A549 (cell line): Measurements from ENCODE around the gene ZXDC. TPM values are rescaled to one million over a fixed set of nuclear protein-coding genes. Genes with fewer than 3 reads are reported as not detected.

Source experiments
- ATAC-seq, 2 experiments: fragments of 200-7000 bp in 1 of 2; fragments of >200 bp in 1 of 2; cut with Nextera tagmentation in 1 of 2; cut with Tn5 transposase in 1 of 2; 3 replicates each; pipeline versions ENCODE4 v1.8.0 to v1.9.1; 2018 to 2020; ENCODE audit warnings: mild to moderate bottlenecking in 1 of 2, moderate library complexity in 1 of 2
- CTCF ChIA-PET: fragments of 300-600 bp; sonication (Branson Sonifier 250); formaldehyde crosslinking; extraction: SDS; loops from one replicate; lab custom pipeline; 2021; ENCODE audit warnings: antibody characterized with exemption, inconsistent platforms; lab: Yijun Ruan, JAX
- POLR2A ChIA-PET: fragments of 350-600 bp; formaldehyde crosslinking; extraction: SDS; loops from one replicate; lab custom pipeline; 2021; ENCODE audit warnings: antibody characterized with exemption, inconsistent platforms; lab: Yijun Ruan, JAX
- DNase-seq, 2 experiments: peaks; one replicate each; pipeline versions ENCODE4 v3.0.0 to v3.0.0-alpha.2; 2011 to 2016; ENCODE audit warnings: low read depth in 1 of 2, low spot score in 1 of 2
- FAIRE-seq: peaks from 2 replicates; lab custom pipeline; 2011; peaks lifted over from hg19 to GRCh38; lab: Jason Lieb, UNC
- H3K27ac ChIP-seq, 2 experiments: fragments of >200 bp; sonication (Bioruptor Twin); formaldehyde crosslinking; 3 replicates each; pipeline ENCODE4 v1.5.1; 2016 to 2017
- H3K4me1 ChIP-seq: fragments of >200 bp; sonication (Bioruptor Twin); formaldehyde crosslinking; 3 replicates; pipeline ENCODE4 v1.6.1; 2016
- H3K4me2 ChIP-seq: fragments of >200 bp; sonication (Bioruptor Twin); formaldehyde crosslinking; 3 replicates; pipeline ENCODE4 v1.6.1; 2016
- H3K4me3 ChIP-seq: fragments of >200 bp; sonication (Bioruptor Twin); formaldehyde crosslinking; 3 replicates; pipeline ENCODE4 v1.5.1; 2016
- H3K9me3 ChIP-seq: fragments of >200 bp; sonication (Bioruptor Twin); formaldehyde crosslinking; 3 replicates; pipeline ENCODE4 v1.6.1; 2016
- ATOH8 ChIP-seq: fragments of 250-450 bp; sonication (Bioruptor Pico); IDR thresholded peaks from 2 replicates; pipeline ENCODE4 v1.5.0; 2020; ENCODE audit warnings: low read depth, mild to moderate bottlenecking, moderate library complexity
- CBX2 ChIP-seq: fragments of 200-600 bp; sonication (generic); IDR thresholded peaks from 2 replicates; pipeline ENCODE4 v1.6.1; 2016; ENCODE audit warnings: low read depth, mild to moderate bottlenecking, borderline replicate concordance
- CBX8 ChIP-seq: fragments of 200-600 bp; sonication (generic); IDR thresholded peaks from 2 replicates; pipeline ENCODE4 v1.6.1; 2016
- CHD2 ChIP-seq: fragments of 150-350 bp; IDR thresholded peaks from 2 replicates; pipeline ENCODE4 v1.6.1; 2014; ENCODE audit warnings: low read length; ENCODE audit not compliant: partially characterized antibody
- CHD4 ChIP-seq: fragments of 200-600 bp; sonication (generic); IDR thresholded peaks from 2 replicates; pipeline ENCODE4 v1.6.1; 2016; ENCODE audit warnings: antibody characterized with exemption, mild to moderate bottlenecking, borderline replicate concordance
- EHMT2 ChIP-seq: fragments of 200-600 bp; sonication (generic); IDR thresholded peaks from 2 replicates; pipeline ENCODE4 v1.6.1; 2016; ENCODE audit warnings: antibody characterized with exemption, low read depth, mild to moderate bottlenecking, moderate library complexity
- FOSL2 ChIP-seq, 2 experiments: fragments of 450-650 bp in 1 of 2; fragments of >200 bp in 1 of 2; sonication (Bioruptor Twin) in 1 of 2; formaldehyde crosslinking; IDR thresholded peaks; 2 replicates each; pipeline versions ENCODE4 v1.5.0 to v1.6.1; 2016 to 2020; ENCODE audit warnings: mild to moderate bottlenecking in 1 of 2, moderate library complexity in 1 of 2
- GATA3 ChIP-seq: IDR thresholded peaks from 2 replicates; pipeline ENCODE4 v1.6.1; 2012; ENCODE audit warnings: borderline replicate concordance
- HDAC2 ChIP-seq: fragments of 200-600 bp; sonication (generic); IDR thresholded peaks from 2 replicates; pipeline ENCODE4 v1.6.1; 2016
- HMGXB4 ChIP-seq: fragments of 250-450 bp; sonication (Bioruptor Pico); IDR thresholded peaks from 2 replicates; pipeline ENCODE4 v1.5.0; 2021; ENCODE audit warnings: mild to moderate bottlenecking, moderate library complexity, borderline replicate concordance
- HOXB13 ChIP-seq: fragments of 250-450 bp; sonication (Bioruptor Pico); IDR thresholded peaks from 2 replicates; pipeline ENCODE4 v1.5.0; 2020; ENCODE audit warnings: low read depth, mild to moderate bottlenecking, moderate library complexity
- JUNB ChIP-seq: fragments of >200 bp; sonication (Bioruptor Twin); formaldehyde crosslinking; IDR thresholded peaks from 2 replicates; pipeline ENCODE4 v1.6.1; 2016
- KDM1A ChIP-seq: fragments of 200-600 bp; sonication (generic); IDR thresholded peaks from 2 replicates; pipeline ENCODE4 v1.6.1; 2016; ENCODE audit warnings: low read depth, mild to moderate bottlenecking
- KDM5A ChIP-seq: fragments of 200-600 bp; sonication (generic); IDR thresholded peaks from 2 replicates; pipeline ENCODE4 v1.6.1; 2016; ENCODE audit warnings: antibody characterized with exemption, mild to moderate bottlenecking
- MAX ChIP-seq: IDR thresholded peaks from 2 replicates; pipeline ENCODE4 v1.6.1; 2012
- NFE2L2 ChIP-seq: fragments of 150-350 bp; conservative IDR thresholded peaks from 2 replicates; pipeline ENCODE4 v1.6.1; 2014; ENCODE audit warnings: low read length
- PBX3 ChIP-seq: IDR thresholded peaks from 2 replicates; pipeline ENCODE4 v1.6.1; 2012
- POLR2A ChIP-seq: IDR thresholded peaks from 2 replicates; pipeline ENCODE4 v1.6.1; 2012; ENCODE audit warnings: mild to moderate bottlenecking, low read length
- RARB ChIP-seq: fragments of 250-450 bp; sonication (Bioruptor Pico); IDR thresholded peaks from 2 replicates; pipeline ENCODE4 v1.8.0; 2021; ENCODE audit warnings: mild to moderate bottlenecking, moderate library complexity
- RCOR1 ChIP-seq: fragments of 150-350 bp; IDR thresholded peaks from 2 replicates; pipeline ENCODE4 v1.6.1; 2014; ENCODE audit warnings: antibody characterized with exemption, low read length, low read depth
- REST ChIP-seq: fragments of 200-600 bp; sonication (generic); IDR thresholded peaks from 2 replicates; pipeline ENCODE4 v1.6.1; 2016; ENCODE audit warnings: antibody characterized with exemption, mild to moderate bottlenecking, moderate library complexity
- RFX5 ChIP-seq: fragments of 450-650 bp; IDR thresholded peaks from 2 replicates; pipeline ENCODE4 v1.7.1; 2014; ENCODE audit warnings: antibody characterized with exemption, mild to moderate bottlenecking, moderate library complexity
- SMC3 ChIP-seq: fragments of >200 bp; sonication (Bioruptor Twin); formaldehyde crosslinking; IDR thresholded peaks from 3 replicates; pipeline ENCODE4 v1.6.1; 2018; ENCODE audit warnings: inconsistent platforms
- TFCP2L1 ChIP-seq: fragments of 250-450 bp; sonication (Bioruptor Pico); IDR thresholded peaks from 2 replicates; pipeline ENCODE4 v1.5.0; 2021; ENCODE audit warnings: mild to moderate bottlenecking
- TP53 ChIP-seq: fragments of 250-450 bp; sonication (Bioruptor Pico); IDR thresholded peaks from 2 replicates; pipeline ENCODE4 v1.5.0; 2021; ENCODE audit warnings: mild to moderate bottlenecking, moderate library complexity
- USF2 ChIP-seq: fragments of 450-650 bp; IDR thresholded peaks from 2 replicates; pipeline ENCODE4 v1.6.1; 2014; ENCODE audit warnings: antibody characterized with exemption
- ZFP36 ChIP-seq: fragments of 450-650 bp; IDR thresholded peaks from 2 replicates; pipeline ENCODE4 v1.6.1; 2014; ENCODE audit warnings: borderline replicate concordance; ENCODE audit not compliant: partially characterized antibody
- ZNF302 ChIP-seq: fragments of 250-450 bp; sonication (Bioruptor Pico); IDR thresholded peaks from 2 replicates; pipeline ENCODE4 v1.9.0; 2021; ENCODE audit warnings: inconsistent platforms, mild to moderate bottlenecking, moderate library complexity
- ZSCAN20 ChIP-seq: fragments of 250-450 bp; sonication (Bioruptor Pico); IDR thresholded peaks from 2 replicates; pipeline ENCODE4 v1.8.0; 2022; ENCODE audit warnings: mild to moderate bottlenecking, moderate library complexity
- WGBS: methylation state at CpG from one replicate; pipeline ENCODE4 v1.1.6; 2017; ENCODE audit errors: missing lambda C conversion rate; 5-methylcytosine and 5-hydroxymethylcytosine counted together
- polyA plus RNA-seq, 4 experiments: library from polyadenylated mRNA; depleted of rRNA in 3 of 4; stranded (reverse); fragments of >200 nt; fragmentation: RNase III in 1 of 4; extraction: RNeasy Plus Mini Kit Qiagen cat#74134 plus additional on column Dnase treatment in 1 of 4; gene quantifications; 2 replicates in 3 of 4; 3 replicates in 1 of 4; pipeline ENCODE4 v1.2.3, GENCODE V29; 2011 to 2017

The ZXDC gene
- polyA plus RNA-seq, 2 of the 4 experiments (the other 2 are of a cell fraction), result 6.0 to 8.5 TPM

GRCh38 chr3:126390201-126390600 is 85.5 kb downstream of the ZXDC start:
- no peak overlapping the region for H3K4me2 ChIP-seq
- ChIA-PET POLR2A (no interaction called here), CTCF (interaction anchor here (0.7 to 11.1 kb wide), 18 partner anchors 8 to 337 kb away, joined by 3 to 110 read pairs (median 4); no protein-coding TSS in a partner anchor)
- no peaks in the 10 kb centered on the region for H3K9me3 ChIP-seq
- DNase-seq (no peak), FAIRE-seq (no peak), ATAC-seq (no peak)
- no peaks in the 10 kb centered on the region for H3K4me1 ChIP-seq
- TF ChIP-seq POLR2A, result no peak
- TF ChIP-seq MAX, result no peak
- no peak for TF ChIP-seq CHD2
- TF ChIP-seq TP53 (CRISPR knock-in tag), result no peak
- TF ChIP-seq RCOR1, result no peak
- no peak for TF ChIP-seq ZFP36
- TF ChIP-seq HOXB13 (CRISPR knock-in tag), result no peak
- TF ChIP-seq ZSCAN20, result no peak
- TF ChIP-seq ATOH8 (CRISPR knock-in tag), result no peak
- TF ChIP-seq FOSL2 (IDR thresholded peaks at IDR 0.05), result no peak
- TF ChIP-seq FOSL2 (CRISPR knock-in tag; IDR thresholded peaks at IDR 0.05), result no peak
- TF ChIP-seq RARB (CRISPR knock-in tag), result no peak
- no peak for TF ChIP-seq RFX5
- no peak for TF ChIP-seq ZNF302 (CRISPR knock-in tag)
- TF ChIP-seq GATA3, result no peak
- TF ChIP-seq REST, result no peak
- H3K4me3 ChIP-seq, result no peak overlapping the region
- no peak overlapping the region for H3K27ac ChIP-seq
- WGBS, result 84% methylated on average over 15 of the region's 15 CpGs

GRCh38 chr3:126389794-126390146 is 85.9 kb downstream of the ZXDC start:
- WGBS, result 51% methylated on average over 13 of the region's 17 CpGs
- H3K4me2 ChIP-seq, result peak overlapping the region; percentile 86
- peak overlapping the region; percentile 55 to 84; a peak in 4 of 6 replicates for H3K27ac ChIP-seq

More at GRCh38 chr3:126389794-126390146, 85.9 kb downstream of the ZXDC start:
- ChIA-PET POLR2A (no interaction called here), CTCF (interaction anchor here (0.6 to 11.1 kb wide), 19 partner anchors 9 to 337 kb away, joined by 3 to 110 read pairs (median 4); no protein-coding TSS in a partner anchor)
- no peak for DNase-seq
- H3K4me1 ChIP-seq, result no peaks in the 10 kb centered on the region
- no peaks in the 10 kb centered on the region for H3K9me3 ChIP-seq
- no peak for TF ChIP-seq CHD2
- no peak for TF ChIP-seq TFCP2L1 (CRISPR knock-in tag)
- no peak for TF ChIP-seq RARB (CRISPR knock-in tag)
- TF ChIP-seq HMGXB4, result no peak
- TF ChIP-seq JUNB, result no peak
- TF ChIP-seq TP53 (CRISPR knock-in tag), result no peak
- no peak for TF ChIP-seq USF2
- no peak for TF ChIP-seq CBX8
- TF ChIP-seq NFE2L2, result no peak
- no peak for TF ChIP-seq CHD4
- TF ChIP-seq KDM1A, result no peak
- no peak for TF ChIP-seq ZSCAN20
- no peak for TF ChIP-seq MAX
- no peak for TF ChIP-seq KDM5A
- no peak for TF ChIP-seq HDAC2
- no peak for TF ChIP-seq CBX2
- TF ChIP-seq EHMT2, result no peak
- no peak for TF ChIP-seq SMC3
- TF ChIP-seq ATOH8 (CRISPR knock-in tag), result no peak
- no peak for TF ChIP-seq PBX3
- TF ChIP-seq, all 56 proteins: peak for 0
- peak overlapping the region; percentile 36 for H3K4me3 ChIP-seq
- ATAC-seq (no peak), FAIRE-seq (no peak)
